Heart left ventricle (tissue), 16 donors: ENCODE results near the gene IP6K2. TPM values are rescaled to one million over a fixed set of nuclear protein-coding genes. Genes with fewer than 3 reads are reported as not detected.

Experiments used
- ATAC-seq, 4 donors: fragments of 200-7000 bp; cut with Tn5 transposase; one replicate each; pipeline ENCODE4 v1.9.1; 2020 to 2022; ENCODE audit warnings: moderate library complexity in 4 of 4, mild to moderate bottlenecking in 3 of 4, moderate number of reproducible peaks in 1 of 4
- DNase-seq, 5 donors: peaks; one replicate each; pipeline ENCODE4 v3.0.0-alpha.2; 2020
- H3K27ac ChIP-seq, 12 donors: fragments of 200-600 bp; sonication (generic) in 4 of 12; one replicate each; pipeline versions ENCODE4 v1.5.0 to v1.8.0; 2016 to 2022; ENCODE audit warnings: mild to moderate bottlenecking in 2 of 12
- H3K27me3 ChIP-seq, 9 donors: fragments of 200-600 bp; sonication (generic) in 2 of 9; one replicate each; pipeline versions ENCODE4 v1.5.1 to v1.8.0; 2016 to 2022; ENCODE audit warnings: mild to moderate bottlenecking in 3 of 9
- H3K36me3 ChIP-seq, 9 donors: fragments of 200-600 bp; sonication (generic) in 2 of 9; one replicate each; pipeline versions ENCODE4 v1.5.0 to v1.8.0; 2018 to 2022; ENCODE audit warnings: mild to moderate bottlenecking in 2 of 9
- H3K4me1 ChIP-seq, 12 donors: fragments of 200-600 bp; sonication (generic) in 4 of 12; one replicate each; pipeline versions ENCODE4 v1.5.0 to v1.8.0; 2016 to 2022; ENCODE audit warnings: mild to moderate bottlenecking in 3 of 12
- H3K4me3 ChIP-seq, 12 donors: fragments of 200-600 bp; sonication (generic) in 4 of 12; one replicate each; pipeline versions ENCODE4 v1.5.0 to v1.8.0; 2017 to 2022; ENCODE audit warnings: mild to moderate bottlenecking in 9 of 12, moderate library complexity in 4 of 12
- H3K9me3 ChIP-seq, 12 donors: fragments of 200-600 bp; sonication (generic) in 4 of 12; one replicate each; pipeline versions ENCODE4 v1.5.0 to v1.8.0; 2016 to 2022; ENCODE audit warnings: mild to moderate bottlenecking in 1 of 12
- POLR2A ChIP-seq, 2 donors: fragments of 450-650 bp; IDR thresholded peaks; one replicate each; pipeline ENCODE4 v1.6.1; 2017; ENCODE audit warnings: antibody characterized with exemption in 2 of 2, mild to moderate bottlenecking in 2 of 2, moderate library complexity in 2 of 2
- WGBS, 4 donors: extraction: QIAGEN DNeasy Blood & Tissue Kit in 2 of 4; methylation state at CpG; one replicate each; pipeline versions ENCODE4 v1.1.5 to v1.1.7; 2013 to 2018; 5-methylcytosine and 5-hydroxymethylcytosine counted together
- intact Hi-C, 10 donors: fragments of 100-400 bp; cut with DNase I; formaldehyde crosslinking; loops; one replicate each; pipeline versions ENCODE4 v1.11.1 to v1.14.2; 2022
- polyA plus RNA-seq, 2 donors: library from polyadenylated mRNA; stranded (reverse); fragments of 200-250 nt; gene quantifications; one replicate each; pipeline ENCODE4 v1.2.3, GENCODE V29; 2013
- total RNA-seq, 9 donors: library from RNA; depleted of rRNA in 2 of 9; stranded (reverse); fragments of >200 nt in 2 of 9; fragmentation: NEBNext Ultra II Directional in 3 of 9; extraction: Animal tissue kit (Norgen Biotek cat#: 25700) in 3 of 9; gene quantifications; one replicate each; pipeline versions ENCODE4 v1.1.0 to v1.2.4, GENCODE V29; 2016 to 2023
- TF ChIP-seq, protein P1 (sequence below), 12 donors: fragments of 200-600 bp; sonication (generic) in 4 of 12; IDR thresholded peaks; one replicate each; pipeline versions ENCODE4 v1.5.0 to v1.8.0; 2018 to 2022; ENCODE audit warnings: antibody characterized with exemption in 12 of 12, mild to moderate bottlenecking in 5 of 12
- donor health status: ischemic (EF 13 %, LVEDD 7.1; RV severe dilation, severe dysfunction).
- donor health status: healthy with polysubstance abuse.
- donor health status: DM: no; HTN: yes; CAD: no.
- donor health status: DM: no; HTN: no; CAD: no.
- donor health status: ischemic (EF 25% LVEDD 6.9; RV normal size, moderate dysfunction).
- donor health status: ischemic (EF 25% LVEDD 5.7; RV mildly dilated, moderate dysfunction).
- donor health status: healthy.
- donor health status: DM: yes; HTN: yes; CAD: no.
- donor health status: ischemic (EF 35%, LVEDD 5.7; RV mildly dilated, moderate dysfunction).
- donor health status: nonischemic (EF 11% LVEDD 7.7; RV severe dilation, severe dysfunction).
- donor health status: DM: yes; HTN: yes; CAD: no.
- donor health status: PGD.
- donor health status: ischemic (EF 29% LVEDD 5.4; RV normal size, mild dysfunction).
- donor health status: nonischemic (EF 23%, LVEDD 6.1; RV moderate dilation, normal function).

IP6K2 gene
- total and polyA plus RNA-seq, 11 donors, result 14.1 to 42.7 (median 26.2) TPM

DNA sequence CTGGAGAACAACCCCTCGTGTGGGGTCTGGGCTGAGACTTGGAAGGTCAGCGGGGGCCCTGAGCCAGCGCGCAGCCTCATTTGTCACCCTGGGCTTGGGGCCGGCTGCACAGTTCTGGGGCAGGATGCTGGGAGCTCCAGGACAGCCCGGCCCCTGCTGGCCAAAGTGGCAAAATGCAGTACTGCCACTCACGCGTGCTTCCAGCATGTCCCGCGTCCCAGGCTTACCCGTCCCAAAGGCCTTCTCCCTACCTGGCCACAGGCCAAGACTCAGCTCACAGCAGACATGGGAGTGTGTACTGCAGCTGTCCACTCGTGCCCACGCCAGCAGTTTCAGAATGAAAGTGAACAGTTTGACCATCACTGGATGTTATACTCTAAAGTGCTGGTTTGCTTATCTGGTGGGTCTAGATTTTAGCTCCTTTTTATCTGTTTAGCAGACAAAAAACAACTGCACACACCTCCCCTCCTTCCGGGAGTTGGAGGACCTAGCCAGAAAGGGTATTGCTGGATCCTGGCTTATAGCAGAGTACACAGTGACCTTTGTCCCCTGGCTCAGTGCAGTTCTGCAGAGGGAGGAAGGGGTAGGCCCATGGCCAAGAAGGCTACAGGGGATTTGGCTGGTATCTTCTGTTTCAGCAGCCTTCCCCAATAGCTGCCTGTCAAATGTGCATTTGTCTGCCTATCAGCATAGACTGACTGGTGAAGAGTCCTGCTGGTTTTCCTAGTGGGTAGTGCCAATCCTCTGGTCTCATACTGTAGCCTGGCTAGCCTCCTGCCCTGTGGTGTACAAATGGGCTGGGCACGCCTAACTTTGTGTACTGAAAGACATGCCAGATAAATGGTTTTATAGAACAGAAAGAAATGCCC lies 23.2 kb upstream of the IP6K2 start:
- Histone ChIP-seq H3K36me3 (peaks cover 0 to 3% (median 0%) of the 10 kb centered on the region in 9 donors), H3K27ac (peak overlapping the region; percentile 77 to 94 (median 85)), H3K9me3 (no peaks in the 10 kb centered on the region), H3K4me1 (peaks cover 9 to 60% (median 47%) of the 10 kb centered on the region in 12 donors), H3K27me3 (no peaks in the 10 kb centered on the region), H3K4me3 (peak overlapping the region in 7 of 12 donors; percentile 7 to 31 (median 23))
- intact Hi-C loops, result loop anchor here in 5 of 10 donors (2.0 to 5.0 kb wide), 5 partner anchors 23 to 107 kb away; partner anchors contain the start of genes NCKIPSD (in 4 of the 5), IP6K2 (in 1 of the 5) and PRKAR2A (in 1 of the 5)
- TF ChIP-seq, protein P1, sequence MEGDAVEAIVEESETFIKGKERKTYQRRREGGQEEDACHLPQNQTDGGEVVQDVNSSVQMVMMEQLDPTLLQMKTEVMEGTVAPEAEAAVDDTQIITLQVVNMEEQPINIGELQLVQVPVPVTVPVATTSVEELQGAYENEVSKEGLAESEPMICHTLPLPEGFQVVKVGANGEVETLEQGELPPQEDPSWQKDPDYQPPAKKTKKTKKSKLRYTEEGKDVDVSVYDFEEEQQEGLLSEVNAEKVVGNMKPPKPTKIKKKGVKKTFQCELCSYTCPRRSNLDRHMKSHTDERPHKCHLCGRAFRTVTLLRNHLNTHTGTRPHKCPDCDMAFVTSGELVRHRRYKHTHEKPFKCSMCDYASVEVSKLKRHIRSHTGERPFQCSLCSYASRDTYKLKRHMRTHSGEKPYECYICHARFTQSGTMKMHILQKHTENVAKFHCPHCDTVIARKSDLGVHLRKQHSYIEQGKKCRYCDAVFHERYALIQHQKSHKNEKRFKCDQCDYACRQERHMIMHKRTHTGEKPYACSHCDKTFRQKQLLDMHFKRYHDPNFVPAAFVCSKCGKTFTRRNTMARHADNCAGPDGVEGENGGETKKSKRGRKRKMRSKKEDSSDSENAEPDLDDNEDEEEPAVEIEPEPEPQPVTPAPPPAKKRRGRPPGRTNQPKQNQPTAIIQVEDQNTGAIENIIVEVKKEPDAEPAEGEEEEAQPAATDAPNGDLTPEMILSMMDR (IDR thresholded peaks at IDR 0.05), result peak; percentile 69 to 95 (median 90)
- TF ChIP-seq POLR2A (IDR thresholded peaks at IDR 0.05), result no peak
- 6 to 16% (median 11%) methylated on average over 9 to 15 of the region's 15 CpGs for WGBS, 4 donors
- DNase-seq, result peak; percentile 88 to 97 (median 95)
- peak; percentile 76 to 92 (median 91) for ATAC-seq

DNA sequence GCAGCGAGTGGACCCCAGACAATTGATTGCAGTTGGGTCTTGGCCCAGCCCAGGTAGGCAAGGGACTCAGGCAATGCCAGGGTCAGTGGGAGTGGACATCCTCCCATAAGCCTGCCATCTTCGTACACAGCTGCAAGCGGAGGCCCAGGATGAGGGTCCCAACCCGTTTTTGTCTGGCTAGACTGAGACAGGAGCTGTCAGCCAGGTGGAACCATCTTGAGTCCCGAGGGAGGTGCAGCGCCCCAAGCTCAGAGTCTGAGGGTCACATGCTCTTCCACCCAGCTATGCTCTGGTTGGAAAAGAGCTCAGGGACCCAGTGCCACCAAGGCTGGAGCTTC lies 22.6 kb upstream of the IP6K2 start:
- H3K4me3 ChIP-seq, result peak overlapping the region in 6 of 12 donors; percentile 8 to 31 (median 23)
- intact Hi-C loops, result loop anchor here in 5 of 10 donors (2.0 to 5.0 kb wide), 4 partner anchors 52 to 108 kb away; partner anchors contain the start of genes NCKIPSD (in 4 of the 5) and PRKAR2A (in 1 of the 5)
- peaks cover 0 to 3% (median 0%) of the 10 kb centered on the region in 9 donors for H3K36me3 ChIP-seq
- 44 to 56% (median 50%) methylated on average over 4 to 6 of the region's 6 CpGs for WGBS, 4 donors
- peaks cover 9 to 60% (median 47%) of the 10 kb centered on the region in 12 donors for H3K4me1 ChIP-seq
- DNase-seq (no peak), ATAC-seq (peak in 1 of 4 donors; percentile 0)
- H3K9me3 ChIP-seq, result no peaks in the 10 kb centered on the region
- H3K27ac ChIP-seq, result peak overlapping the region; percentile 77 to 94 (median 85)
- no peaks in the 10 kb centered on the region for H3K27me3 ChIP-seq
- TF ChIP-seq, protein P1 (IDR thresholded peaks at IDR 0.05), result no peak
- TF ChIP-seq POLR2A (IDR thresholded peaks at IDR 0.05), result no peak

DNA sequence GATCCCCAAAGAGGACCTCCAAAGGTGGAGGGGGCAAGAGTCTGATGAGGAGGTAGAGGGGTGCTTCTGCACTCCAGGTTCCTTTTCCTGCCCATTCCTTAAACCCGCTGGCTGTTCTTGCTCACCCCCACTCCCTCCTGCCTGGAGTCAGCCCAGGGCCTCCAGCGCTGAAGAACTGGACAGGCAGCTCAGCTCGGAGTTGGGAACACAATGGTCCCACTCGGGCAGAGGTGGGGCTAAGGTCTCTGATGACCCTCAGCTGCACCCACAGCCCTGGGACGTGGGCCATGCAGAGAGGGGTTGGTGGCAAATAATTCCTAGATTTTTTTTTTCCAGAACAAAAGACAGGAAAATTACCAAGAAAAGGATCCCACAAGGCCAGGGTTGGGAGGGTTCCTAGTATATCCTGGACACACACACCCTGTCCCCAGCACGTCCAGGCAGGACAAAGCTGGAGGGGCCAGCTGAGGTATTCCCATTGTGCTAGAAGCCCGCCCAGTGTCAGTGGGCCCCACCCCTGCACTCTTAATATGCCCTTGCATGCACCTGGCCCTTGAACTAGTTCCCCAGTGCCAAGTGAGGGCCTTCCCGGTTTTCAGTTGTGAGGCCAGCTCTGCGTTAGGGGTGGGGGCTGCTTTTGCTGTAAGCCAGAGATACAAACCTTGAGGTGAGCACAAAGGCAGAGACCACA lies 22.1 kb upstream of the IP6K2 start:
- Histone ChIP-seq H3K27me3 (no peaks in the 10 kb centered on the region), H3K27ac (peak overlapping the region; percentile 77 to 94 (median 85)), H3K4me1 (peaks cover 9 to 60% (median 47%) of the 10 kb centered on the region in 12 donors), H3K4me3 (peak overlapping the region in 5 of 12 donors; percentile 0 to 31 (median 23)), H3K36me3 (no peaks in the 10 kb centered on the region), H3K9me3 (no peaks in the 10 kb centered on the region)
- WGBS, 4 donors, result 45 to 61% (median 53%) methylated on average over 7 to 9 of the region's 9 CpGs
- intact Hi-C loops, result loop anchor here in 5 of 10 donors (2.0 to 5.0 kb wide), 4 partner anchors 52 to 108 kb away; partner anchors contain the start of genes NCKIPSD (in 4 of the 5) and PRKAR2A (in 1 of the 5)
- ATAC-seq (peak; percentile 58 to 77 (median 68)), DNase-seq (peak; percentile 59 to 82 (median 72))
- TF ChIP-seq, protein P1 (IDR thresholded peaks at IDR 0.05), result no peak
- TF ChIP-seq POLR2A (IDR thresholded peaks at IDR 0.05), result no peak
